HepG2 (cell line): ENCODE measurements around the gene GBE1. TPM values are rescaled to one million over a fixed set of nuclear protein-coding genes. Genes with fewer than 3 reads are reported as not detected.

Experiments
- ATAC-seq: fragments of 200-7000 bp; cut with Tn5 transposase; 3 replicates; pipeline ENCODE4 v1.9.1; 2020; ENCODE audit warnings: mild to moderate bottlenecking, moderate library complexity
- BruUV-seq: library from RNA; stranded (reverse); fragments of 400-500 nt; replicated peaks from 2 replicates; lab custom pipeline; 2021; lab: Mats Ljungman, UMichigan
- CTCF ChIA-PET: fragments of 300-600 bp; formaldehyde crosslinking; extraction: SDS; loops from one replicate; lab custom pipeline; 2021; ENCODE audit warnings: low total read pairs, inconsistent platforms, low intra/inter-chr PET ratio; lab: Yijun Ruan, JAX
- POLR2A ChIA-PET: fragments of 350-600 bp; sonication (Branson Sonifier 250); formaldehyde crosslinking; loops from one replicate; lab custom pipeline; 2020; ENCODE audit warnings: antibody characterized with exemption, inconsistent platforms; lab: Yijun Ruan, JAX
- DNase-seq: peaks from one replicate; pipeline ENCODE4 v3.0.0-alpha.2; 2015; ENCODE audit warnings: low spot score
- FAIRE-seq: peaks from 3 replicates; lab custom pipeline; 2011; peaks lifted over from hg19 to GRCh38; lab: Jason Lieb, UNC
- H2AFZ ChIP-seq: one replicate; pipeline ENCODE4 v1.6.1; 2011; ENCODE audit warnings: low read length, inconsistent platforms
- H3K27ac ChIP-seq: fragments of 300-600 bp; 3 replicates; pipeline ENCODE4 v1.8.0; 2011; ENCODE audit warnings: mixed run types, mild to moderate bottlenecking, mixed read lengths, low read length, inconsistent platforms; ENCODE audit not compliant: insufficient read depth; ENCODE audit errors: extremely low read length
- H3K27me3 ChIP-seq, 2 experiments: fragments of 200-600 bp in 1 of 2; 2 replicates in 1 of 2; 3 replicates in 1 of 2; pipeline versions ENCODE4 v1.6.0 to v1.8.0; 2011; ENCODE audit warnings: low read length in 2 of 2, mild to moderate bottlenecking in 2 of 2, moderate library complexity in 2 of 2, inconsistent platforms in 1 of 2; ENCODE audit not compliant: insufficient read depth in 2 of 2, control insufficient read depth in 1 of 2
- H3K36me3 ChIP-seq, 2 experiments: fragments of 200-600 bp in 1 of 2; replicated peaks in 1 of 2; 2 replicates in 1 of 2; 3 replicates in 1 of 2; pipeline versions ENCODE4 v1.5.1 to v1.8.0; 2011; ENCODE audit warnings: low read length in 2 of 2, inconsistent platforms in 1 of 2; ENCODE audit not compliant: insufficient read depth in 2 of 2, control insufficient read depth in 1 of 2
- H3K4me1 ChIP-seq: 2 replicates; pipeline ENCODE4 v1.5.1; 2012; ENCODE audit warnings: low read length, inconsistent platforms; ENCODE audit not compliant: insufficient read depth
- H3K4me2 ChIP-seq: 2 replicates; pipeline ENCODE4 v1.6.0; 2011; ENCODE audit warnings: low read depth, low read length, inconsistent platforms
- H3K4me3 ChIP-seq, 3 experiments: fragments of 200-600 bp in 1 of 3; sonication (generic), shearing (Covaris generic) in 1 of 3; replicated peaks in 1 of 3; 2 replicates each; pipeline ENCODE4 v1.5.1; 2011 to 2016; ENCODE audit warnings: low read length in 3 of 3, inconsistent platforms in 2 of 3, low read depth in 2 of 3, mild to moderate bottlenecking in 2 of 3, control low read depth in 1 of 3, mixed read lengths in 1 of 3; ENCODE audit not compliant: insufficient read depth in 1 of 3
- H3K79me2 ChIP-seq: one replicate; pipeline ENCODE4 v1.6.1; 2011; ENCODE audit warnings: low read length, inconsistent platforms; ENCODE audit not compliant: insufficient read depth
- H3K9ac ChIP-seq: 2 replicates; pipeline ENCODE4 v1.6.0; 2011; ENCODE audit warnings: mild to moderate bottlenecking, low read depth, low read length, inconsistent platforms; ENCODE audit not compliant: insufficient read depth
- H3K9me3 ChIP-seq: 2 replicates; pipeline ENCODE4 v1.5.1; 2012; ENCODE audit warnings: mild to moderate bottlenecking, low read length
- H4K20me1 ChIP-seq: 2 replicates; pipeline ENCODE4 v1.6.0; 2011; ENCODE audit warnings: inconsistent platforms, mild to moderate bottlenecking, low read length, moderate library complexity; ENCODE audit not compliant: insufficient read depth
- CENPT ChIP-seq: sonication (generic); formaldehyde crosslinking; IDR thresholded peaks from 2 replicates; pipeline ENCODE4 v1.8.0; 2022; ENCODE audit warnings: low read depth, mild to moderate bottlenecking, moderate library complexity, missing genetic modification reagents
- CHCHD3 ChIP-seq: sonication (generic); formaldehyde crosslinking; IDR thresholded peaks from 2 replicates; pipeline ENCODE4 v1.8.0; 2022; ENCODE audit warnings: mild to moderate bottlenecking, missing genetic modification reagents, moderate library complexity
- GTF3A ChIP-seq: sonication (generic); formaldehyde crosslinking; conservative IDR thresholded peaks from 2 replicates; pipeline ENCODE4 v1.4.0; 2020; ENCODE audit warnings: mild to moderate bottlenecking, missing genetic modification reagents
- HDAC6 ChIP-seq: fragments of 200-600 bp; sonication (generic); IDR thresholded peaks from 2 replicates; pipeline ENCODE4 v1.7.0; 2017; ENCODE audit warnings: mild to moderate bottlenecking, antibody characterized with exemption, low read length, low read depth
- NFE2L2 ChIP-seq: fragments of 150-350 bp; IDR thresholded peaks from 2 replicates; pipeline ENCODE4 v1.6.1; 2014; ENCODE audit warnings: low read length
- POGZ ChIP-seq: sonication (generic); formaldehyde crosslinking; IDR thresholded peaks from 2 replicates; pipeline ENCODE4 v1.4.0; 2020; ENCODE audit warnings: mild to moderate bottlenecking, missing genetic modification reagents
- SMARCC2 ChIP-seq: fragments of 450-650 bp; IDR thresholded peaks from 2 replicates; pipeline ENCODE4 v1.6.1; 2017; ENCODE audit warnings: antibody characterized with exemption, mild to moderate bottlenecking
- ZBTB8A ChIP-seq: sonication (generic); formaldehyde crosslinking; IDR thresholded peaks from 2 replicates; pipeline ENCODE4 v1.4.0; 2020; ENCODE audit warnings: mild to moderate bottlenecking, low read depth, missing genetic modification reagents, borderline replicate concordance
- ZNF205 ChIP-seq: IDR thresholded peaks from 2 replicates; pipeline ENCODE4 v1.6.1; 2018; ENCODE audit warnings: missing biosample characterization, missing genetic modification reagents
- ZNF3 ChIP-seq: IDR thresholded peaks from 2 replicates; pipeline ENCODE4 v1.7.0; 2017; ENCODE audit warnings: inconsistent platforms
- ZNF383 ChIP-seq: sonication (generic); formaldehyde crosslinking; IDR thresholded peaks from 2 replicates; pipeline ENCODE4 v1.4.0; 2020; ENCODE audit warnings: missing genetic modification reagents, mild to moderate bottlenecking, borderline replicate concordance
- ZNF44 ChIP-seq: sonication (generic); formaldehyde crosslinking; IDR thresholded peaks from 2 replicates; pipeline ENCODE4 v1.5.1; 2020; ENCODE audit warnings: mild to moderate bottlenecking, missing genetic modification reagents
- ZNF557 ChIP-seq: sonication (generic); formaldehyde crosslinking; IDR thresholded peaks from 2 replicates; pipeline ENCODE4 v1.4.0; 2020; ENCODE audit warnings: missing genetic modification reagents
- ZNF567 ChIP-seq: sonication (generic); formaldehyde crosslinking; IDR thresholded peaks from 2 replicates; pipeline ENCODE4 v1.8.1; 2023; ENCODE audit warnings: mild to moderate bottlenecking, missing genetic modification reagents, borderline replicate concordance
- ZNF605 ChIP-seq: sonication (generic); formaldehyde crosslinking; IDR thresholded peaks from 2 replicates; pipeline ENCODE4 v1.8.0; 2022; ENCODE audit warnings: mild to moderate bottlenecking, missing genetic modification reagents
- ZNF678 ChIP-seq: sonication (generic); formaldehyde crosslinking; IDR thresholded peaks from 2 replicates; pipeline ENCODE4 v1.4.0; 2020; ENCODE audit warnings: mild to moderate bottlenecking, missing genetic modification reagents
- ZNF878 ChIP-seq: sonication (generic); formaldehyde crosslinking; IDR thresholded peaks from 2 replicates; pipeline ENCODE4 v1.8.1; 2023; ENCODE audit warnings: mild to moderate bottlenecking, missing genetic modification reagents, moderate library complexity
- WGBS: methylation state at CpG from one replicate; pipeline ENCODE4 v1.1.6; 2017; ENCODE audit warnings: low lambda C conversion rate; 5-methylcytosine and 5-hydroxymethylcytosine counted together
- in situ Hi-C: cut with HindIII; loops from 2 replicates; pipeline ENCODE4 v1.10.0; 2017; ENCODE audit warnings: low pct_unique_long_range_greater_than_20kb; ENCODE audit not compliant: extremely low pct_ligation_motif_present
- intact Hi-C: fragments of 100-400 bp; cut with micrococcal nuclease; formaldehyde crosslinking; loops from one replicate; pipeline ENCODE4 v1.10.0; 2022; ENCODE audit not compliant: unreplicated experiment
- polyA plus RNA-seq, 8 experiments: library from polyadenylated mRNA; depleted of rRNA in 3 of 8; stranded (reverse) in 7 of 8; unstranded in 1 of 8; fragments of >200 nt; fragmentation: Illumina TruSeq in 4 of 8; extraction: Trizol in 4 of 8; gene quantifications; 2 replicates each; pipeline versions ENCODE4 v1.2.1 to v1.2.3, GENCODE V29; 2011 to 2016; ENCODE audit warnings: low read depth in 4 of 8, missing spikeins in 1 of 8, mixed read lengths in 1 of 8; ENCODE audit not compliant: insufficient read depth in 1 of 8
- total RNA-seq, 5 experiments: library from RNA; depleted of rRNA; stranded (reverse); fragments of >200 nt; fragmentation: Illumina TruSeq; extraction: Trizol; gene quantifications; 2 replicates each; pipeline ENCODE4 v1.2.3, GENCODE V29; 2016; ENCODE audit warnings: low read depth in 1 of 5
- TF ChIP-seq, protein P1 (sequence below): sonication (generic); formaldehyde crosslinking; IDR thresholded peaks from 2 replicates; pipeline ENCODE4 v1.4.0; 2020; ENCODE audit warnings: mild to moderate bottlenecking, missing genetic modification reagents, borderline replicate concordance
- TF ChIP-seq, protein P2 (sequence below): IDR thresholded peaks from 2 replicates; pipeline ENCODE4 v1.6.1; 2016; ENCODE audit warnings: low read depth, borderline replicate concordance

The GBE1 gene
- total and polyA plus RNA-seq, 2 of the 13 experiments (the other 11 are each of a cell fraction or from before 2014, with no cell fraction given): 22.9 to 36.1 TPM

DNA sequence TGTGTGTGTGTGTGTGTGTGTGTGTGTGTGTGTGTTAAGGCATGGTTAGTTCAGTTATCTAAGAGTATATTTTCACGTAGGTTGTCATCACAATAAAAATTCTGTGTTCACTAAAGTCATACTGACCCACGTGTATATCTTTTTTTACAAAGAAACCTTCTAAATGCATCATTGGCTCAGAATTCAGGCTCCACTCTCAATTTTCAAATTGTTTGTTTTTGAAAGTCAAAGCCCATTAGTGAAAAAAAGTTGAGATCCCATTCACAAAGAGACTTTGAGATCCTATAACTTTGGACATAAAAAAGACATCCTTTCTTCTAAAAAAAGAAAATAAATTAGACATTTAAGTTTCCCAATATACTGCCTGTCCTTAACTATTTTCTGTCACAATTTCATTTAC, 59.3 kb downstream of the GBE1 start:
- no peak overlapping the region for H3K27ac ChIP-seq
- WGBS: 98% methylated on average over 2 of the region's 2 CpGs
- no TSS peak for BruUV-seq
- H2AFZ ChIP-seq: no peak overlapping the region
- H3K36me3 ChIP-seq: peaks cover 0 to 5% of the 10 kb centered on the region in 2 experiments; a peak in 3 of 5 replicates
- in situ Hi-C loops: no loop called here
- ChIA-PET CTCF (no interaction called here), POLR2A (no interaction called here)
- H3K4me3 ChIP-seq: no peak overlapping the region
- H3K79me2 ChIP-seq: peaks cover 3% of the 10 kb centered on the region
- H4K20me1 ChIP-seq: no peaks in the 10 kb centered on the region
- TF ChIP-seq CHCHD3 (CRISPR knock-in tag): no peak
- TF ChIP-seq ZBTB8A (CRISPR knock-in tag): no peak
- no peak for TF ChIP-seq ZNF678 (CRISPR knock-in tag)
- TF ChIP-seq SMARCC2: no peak
- no peak for TF ChIP-seq NFE2L2
- TF ChIP-seq, protein P1, sequence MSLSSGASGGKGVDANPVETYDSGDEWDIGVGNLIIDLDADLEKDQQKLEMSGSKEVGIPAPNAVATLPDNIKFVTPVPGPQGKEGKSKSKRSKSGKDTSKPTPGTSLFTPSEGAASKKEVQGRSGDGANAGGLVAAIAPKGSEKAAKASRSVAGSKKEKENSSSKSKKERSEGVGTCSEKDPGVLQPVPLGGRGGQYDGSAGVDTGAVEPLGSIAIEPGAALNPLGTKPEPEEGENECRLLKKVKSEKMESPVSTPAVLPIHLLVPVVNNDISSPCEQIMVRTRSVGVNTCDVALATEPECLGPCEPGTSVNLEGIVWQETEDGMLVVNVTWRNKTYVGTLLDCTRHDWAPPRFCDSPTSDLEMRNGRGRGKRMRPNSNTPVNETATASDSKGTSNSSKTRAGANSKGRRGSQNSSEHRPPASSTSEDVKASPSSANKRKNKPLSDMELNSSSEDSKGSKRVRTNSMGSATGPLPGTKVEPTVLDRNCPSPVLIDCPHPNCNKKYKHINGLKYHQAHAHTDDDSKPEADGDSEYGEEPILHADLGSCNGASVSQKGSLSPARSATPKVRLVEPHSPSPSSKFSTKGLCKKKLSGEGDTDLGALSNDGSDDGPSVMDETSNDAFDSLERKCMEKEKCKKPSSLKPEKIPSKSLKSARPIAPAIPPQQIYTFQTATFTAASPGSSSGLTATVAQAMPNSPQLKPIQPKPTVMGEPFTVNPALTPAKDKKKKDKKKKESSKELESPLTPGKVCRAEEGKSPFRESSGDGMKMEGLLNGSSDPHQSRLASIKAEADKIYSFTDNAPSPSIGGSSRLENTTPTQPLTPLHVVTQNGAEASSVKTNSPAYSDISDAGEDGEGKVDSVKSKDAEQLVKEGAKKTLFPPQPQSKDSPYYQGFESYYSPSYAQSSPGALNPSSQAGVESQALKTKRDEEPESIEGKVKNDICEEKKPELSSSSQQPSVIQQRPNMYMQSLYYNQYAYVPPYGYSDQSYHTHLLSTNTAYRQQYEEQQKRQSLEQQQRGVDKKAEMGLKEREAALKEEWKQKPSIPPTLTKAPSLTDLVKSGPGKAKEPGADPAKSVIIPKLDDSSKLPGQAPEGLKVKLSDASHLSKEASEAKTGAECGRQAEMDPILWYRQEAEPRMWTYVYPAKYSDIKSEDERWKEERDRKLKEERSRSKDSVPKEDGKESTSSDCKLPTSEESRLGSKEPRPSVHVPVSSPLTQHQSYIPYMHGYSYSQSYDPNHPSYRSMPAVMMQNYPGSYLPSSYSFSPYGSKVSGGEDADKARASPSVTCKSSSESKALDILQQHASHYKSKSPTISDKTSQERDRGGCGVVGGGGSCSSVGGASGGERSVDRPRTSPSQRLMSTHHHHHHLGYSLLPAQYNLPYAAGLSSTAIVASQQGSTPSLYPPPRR: no peak
- no peak for TF ChIP-seq ZNF878 (CRISPR knock-in tag)
- TF ChIP-seq ZNF557 (CRISPR knock-in tag): no peak
- TF ChIP-seq, protein P2, sequence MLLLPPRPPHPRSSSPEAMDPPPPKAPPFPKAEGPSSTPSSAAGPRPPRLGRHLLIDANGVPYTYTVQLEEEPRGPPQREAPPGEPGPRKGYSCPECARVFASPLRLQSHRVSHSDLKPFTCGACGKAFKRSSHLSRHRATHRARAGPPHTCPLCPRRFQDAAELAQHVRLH (CRISPR knock-in tag): no peak
- no peak for TF ChIP-seq ZNF3 (CRISPR knock-in tag)
- no peak for TF ChIP-seq GTF3A (CRISPR knock-in tag)
- no peak for TF ChIP-seq ZNF383 (CRISPR knock-in tag)
- no peak for TF ChIP-seq HDAC6
- no peak for TF ChIP-seq ZNF567 (CRISPR knock-in tag)
- no peak for TF ChIP-seq POGZ (CRISPR knock-in tag)
- no peak for TF ChIP-seq ZNF44
- TF ChIP-seq ZNF205 (CRISPR knock-in tag): no peak
- no peak for TF ChIP-seq ZNF605 (CRISPR knock-in tag)
- no peak for TF ChIP-seq CENPT (CRISPR knock-in tag)
- TF ChIP-seq, all 625 proteins: peak for 0
- DNase-seq: no peak
- H3K4me1 ChIP-seq: no peaks in the 10 kb centered on the region
- H3K4me2 ChIP-seq: no peak overlapping the region
- FAIRE-seq: no peak
- ATAC-seq: no peak
- intact Hi-C loops: no loop called here
- H3K9ac ChIP-seq: no peak overlapping the region
- H3K27me3 ChIP-seq: no peaks in the 10 kb centered on the region; a peak in 1 of 5 replicates
- no peaks in the 10 kb centered on the region for H3K9me3 ChIP-seq
